DMS 273 (cell line): ENCODE measurements around the gene ABCA13.

Source experiments
- DNase-seq: peaks from one replicate; lab custom pipeline; 2025; ENCODE audit not compliant: unreplicated experiment; lab: John Stamatoyannopoulos, UW

ABCA13 gene

GRCh38 chr7:48505466-48505865 is 334.2 kb downstream of the ABCA13 start:
- no peak for DNase-seq

GRCh38 chr7:48506569-48506968 is 335.3 kb downstream of the ABCA13 start:
- DNase-seq = no peak

DNA sequence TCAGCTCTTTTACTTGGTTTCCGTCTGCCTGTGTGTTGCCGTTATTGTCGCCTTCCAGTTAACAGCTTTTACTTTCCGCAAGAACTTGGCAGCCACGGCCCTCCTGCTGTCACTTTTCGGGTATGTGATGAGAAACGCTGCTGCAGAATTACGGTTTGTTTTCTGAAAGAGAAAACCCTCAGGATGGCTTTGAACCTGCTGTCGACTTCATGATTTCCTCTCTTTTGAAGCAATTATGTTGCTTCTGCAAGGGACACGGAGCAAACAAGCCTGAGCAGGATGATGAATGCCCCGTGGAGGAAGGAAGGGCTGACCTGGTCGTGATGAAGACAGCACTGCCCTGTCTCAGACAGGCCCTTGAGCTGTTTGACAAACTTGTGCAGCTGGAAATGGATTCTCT is 339.8 kb downstream of the ABCA13 start:
- DNase-seq = peak; percentile 7

DNA sequence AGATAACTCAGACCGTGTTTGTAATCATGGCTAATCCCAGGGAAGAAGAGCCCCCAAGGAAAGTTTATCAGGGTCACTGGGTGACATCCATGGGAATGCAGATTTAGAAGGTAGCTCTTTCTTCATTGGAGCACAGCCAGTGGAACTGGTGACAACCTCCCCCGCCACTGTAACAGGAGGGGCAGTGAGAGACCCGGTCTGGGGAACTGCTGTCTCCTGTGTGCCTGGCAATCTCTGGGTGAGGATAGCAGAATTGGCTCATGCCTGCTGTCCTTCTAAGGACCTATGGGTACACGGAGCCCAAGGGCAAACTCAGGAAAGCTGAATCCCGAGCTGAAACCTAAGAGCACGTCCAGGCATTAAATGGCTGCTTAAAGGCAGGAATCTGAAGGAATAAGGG is 341.6 kb downstream of the ABCA13 start:
- no peak for DNase-seq

GRCh38 chr7:48515171-48515570 is 343.9 kb downstream of the ABCA13 start:
- DNase-seq = no peak

DNA sequence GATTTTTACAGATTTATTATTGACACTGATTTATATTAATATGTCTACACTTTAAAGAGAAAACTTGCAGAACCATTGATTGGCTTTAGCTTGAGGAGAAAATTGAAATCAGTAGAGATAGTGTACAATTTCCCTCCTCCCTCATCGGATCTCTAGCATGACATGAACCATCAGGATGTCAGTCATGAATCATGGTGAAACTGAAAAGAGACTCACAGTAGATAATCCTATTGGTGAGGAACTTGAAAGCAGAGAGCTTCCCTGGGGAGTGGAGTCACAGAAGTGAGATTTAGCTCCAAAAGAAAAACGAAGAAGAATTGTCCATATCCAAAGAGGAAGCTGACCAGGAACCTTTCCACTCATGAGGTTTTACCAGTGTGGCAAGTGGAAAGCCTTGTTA is 346.8 kb downstream of the ABCA13 start:
- no peak for DNase-seq

GRCh38 chr7:48522692-48523091 is 351.4 kb downstream of the ABCA13 start:
- no peak for DNase-seq

GRCh38 chr7:48525736-48526732 is 354.8 kb downstream of the ABCA13 start:
- DNase-seq = no peak

DNA sequence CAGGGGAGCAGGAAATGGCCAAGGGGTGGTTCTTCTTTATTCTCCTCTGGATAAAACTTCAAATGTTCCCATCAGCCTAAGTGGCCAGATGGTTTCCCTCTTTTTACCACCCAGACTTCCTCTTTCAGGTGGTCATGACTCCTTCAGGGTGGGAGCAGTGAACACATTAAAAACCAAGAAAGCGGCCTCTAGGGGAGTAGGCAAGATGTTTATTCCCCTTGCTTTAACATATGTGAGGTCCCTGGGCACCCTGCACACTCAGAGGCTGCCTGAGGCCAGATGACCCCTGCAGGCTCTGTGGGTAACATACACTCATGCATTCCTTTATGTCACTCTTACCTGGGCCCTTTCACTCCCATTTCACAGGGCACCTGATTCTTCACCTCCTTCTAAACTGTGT is 357.4 kb downstream of the ABCA13 start:
- DNase-seq = no peak

DNA sequence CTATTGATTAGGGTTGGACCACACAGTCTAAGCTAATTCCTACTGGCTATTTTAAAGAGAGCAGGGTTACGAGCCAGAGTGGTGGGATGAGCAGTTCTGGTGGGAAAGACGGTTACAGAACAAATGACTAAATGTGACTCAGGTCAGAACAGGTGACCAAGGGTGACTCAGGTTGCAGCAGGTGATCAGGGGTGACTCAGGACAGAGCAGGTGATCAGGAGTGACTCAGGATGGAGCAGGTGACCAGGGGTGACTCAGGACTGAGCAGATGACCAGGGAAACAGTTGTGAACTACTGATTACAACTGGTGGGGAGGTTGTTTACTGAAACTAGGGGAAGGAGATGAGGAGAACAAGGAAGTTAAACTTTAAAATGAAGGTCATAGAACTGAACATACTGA is 366.3 kb downstream of the ABCA13 start:
- no peak for DNase-seq

DNA sequence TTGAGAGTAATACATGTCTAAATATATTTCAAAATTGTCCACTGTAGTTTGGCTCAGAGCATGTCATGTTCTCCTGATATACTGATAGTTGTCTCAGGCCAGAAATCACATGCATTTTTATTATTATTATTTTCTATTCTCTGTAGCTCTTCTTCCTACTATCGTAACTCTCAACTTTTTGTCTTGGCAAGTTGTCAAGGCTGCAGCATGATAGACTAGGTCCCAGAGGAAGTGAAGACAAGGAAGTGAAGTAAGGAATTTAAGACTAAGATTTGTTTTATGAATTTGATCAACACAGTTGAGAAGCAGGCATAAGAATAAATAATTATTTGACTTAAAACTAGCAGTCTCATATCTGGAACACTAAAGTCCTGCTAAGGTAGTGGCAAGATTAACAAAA is 369.5 kb downstream of the ABCA13 start:
- DNase-seq = no peak

DNA sequence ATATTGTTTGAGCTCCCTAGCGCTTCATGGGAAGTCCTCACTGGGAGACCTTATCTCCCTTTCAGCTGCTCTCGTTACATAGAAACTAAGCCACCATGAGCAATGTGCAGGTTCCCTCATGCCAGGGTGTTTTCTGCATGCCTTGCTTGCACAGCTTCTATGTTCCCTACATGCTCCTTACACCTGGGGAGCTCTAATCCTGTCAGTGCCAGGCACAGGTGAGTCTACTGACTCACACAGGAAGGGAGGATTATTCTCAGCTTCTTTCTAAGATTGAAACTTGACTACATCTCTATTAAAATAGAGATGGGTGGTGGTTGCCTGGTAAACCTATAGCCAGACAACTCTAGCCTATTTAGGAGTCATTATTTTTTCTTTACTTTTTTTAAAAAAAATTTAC is 377.4 kb downstream of the ABCA13 start:
- no peak for DNase-seq

DNA sequence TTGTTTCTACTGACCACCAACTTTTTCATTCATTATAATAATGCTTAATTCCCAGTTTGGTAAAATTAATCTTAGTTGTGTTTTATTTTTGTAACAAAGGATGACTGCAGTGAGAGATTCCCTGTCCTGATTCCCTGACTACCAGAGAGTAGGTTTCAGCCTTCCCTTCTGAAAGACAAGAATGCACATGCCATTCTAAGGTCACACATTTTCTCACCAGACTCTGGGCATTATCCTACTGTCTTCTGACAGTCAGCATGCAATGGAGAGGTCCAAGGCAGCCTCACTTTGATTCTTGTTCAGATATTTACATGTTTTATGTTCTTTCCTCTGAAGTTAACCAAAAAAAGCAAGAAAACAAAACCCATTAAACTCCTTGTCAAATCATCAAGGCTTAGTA is 380.4 kb downstream of the ABCA13 start:
- no peak for DNase-seq

DNA sequence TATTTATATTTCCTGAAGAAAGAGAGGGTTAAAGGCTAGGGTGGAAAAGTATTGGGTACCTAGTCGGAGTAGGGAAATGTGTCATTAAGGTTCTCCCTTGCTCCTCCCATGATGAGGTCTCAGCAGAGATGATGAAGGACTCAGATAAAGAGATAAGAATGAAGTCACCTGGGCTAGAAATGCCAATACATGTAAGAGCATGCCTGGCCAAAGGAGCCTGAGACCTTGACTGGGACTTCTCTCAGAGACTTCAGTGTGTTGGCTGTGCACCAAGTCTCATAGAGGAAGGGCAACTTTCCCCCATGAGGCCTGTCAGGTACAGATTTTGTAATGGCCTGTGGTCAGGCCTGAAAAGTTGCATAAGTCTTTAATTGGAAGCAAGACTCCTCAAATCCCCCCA is 392.1 kb downstream of the ABCA13 start:
- no peak for DNase-seq

DNA sequence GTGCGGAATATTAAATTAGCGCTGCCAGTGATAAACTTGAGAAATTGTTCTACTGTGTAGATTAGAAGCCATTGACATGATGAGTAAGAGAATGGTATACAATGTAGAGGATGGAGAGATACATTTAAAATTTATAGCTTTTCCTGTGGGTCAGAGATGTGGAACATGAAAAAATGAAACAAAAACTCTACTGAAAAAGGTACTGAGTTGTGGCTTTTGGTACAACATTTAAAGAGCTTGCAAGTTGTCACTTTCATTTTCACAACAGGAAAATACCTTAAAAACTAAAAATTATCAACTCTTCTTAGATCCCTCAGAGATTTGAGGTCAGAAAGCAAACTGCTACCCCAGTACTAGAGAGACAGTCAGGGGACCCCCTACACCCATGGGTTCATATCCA is 404.3 kb downstream of the ABCA13 start:
- DNase-seq = no peak

GRCh38 chr7:48587475-48587874 is 416.2 kb downstream of the ABCA13 start:
- DNase-seq = no peak

- DNase-seq = no peak
These were observed 423.1 kb downstream of the ABCA13 start for GRCh38 chr7:48594349-48594748.

- DNase-seq = no peak
These were observed 424.5 kb downstream of the ABCA13 start for GRCh38 chr7:48595756-48596155.

DNA sequence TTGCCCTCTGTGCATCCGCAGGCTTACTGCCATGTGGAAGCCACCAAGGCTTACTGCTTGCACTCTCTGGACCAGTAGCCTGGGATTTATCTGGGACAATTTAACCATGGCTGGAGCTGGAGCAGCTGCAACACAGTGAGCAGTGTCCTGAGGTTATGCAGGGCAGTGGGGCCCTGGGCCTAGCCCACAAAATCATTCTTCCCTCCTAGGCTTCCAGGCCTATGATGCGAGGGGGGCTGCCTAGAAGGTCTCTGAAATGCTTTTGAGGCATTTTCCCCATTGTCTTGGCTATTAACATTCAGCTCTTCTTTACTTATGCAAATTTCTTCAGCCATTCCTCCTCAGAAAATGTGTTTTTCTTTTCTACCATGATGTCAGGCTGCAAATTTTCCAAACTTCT is 439.4 kb downstream of the ABCA13 start:
- DNase-seq = no peak

DNA sequence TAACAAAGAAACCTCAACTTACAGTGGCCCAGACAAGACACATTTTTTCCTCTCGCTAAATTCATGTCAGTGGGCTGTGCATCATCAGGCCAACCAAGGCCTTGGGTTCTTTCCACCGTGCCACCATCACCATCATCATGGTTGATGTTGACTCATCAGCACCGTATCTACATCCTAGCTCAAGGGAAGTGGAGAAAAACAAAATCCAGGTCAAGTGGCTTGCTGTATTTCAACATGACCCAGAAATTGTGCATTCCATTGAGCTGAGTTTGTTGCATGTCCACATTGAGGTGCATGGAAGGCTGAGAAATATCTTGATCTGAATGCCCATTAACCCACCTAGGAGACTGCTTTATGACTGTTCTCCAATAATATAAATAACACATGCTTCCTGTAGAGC is 440.7 kb downstream of the ABCA13 start:
- DNase-seq = no peak

DNA sequence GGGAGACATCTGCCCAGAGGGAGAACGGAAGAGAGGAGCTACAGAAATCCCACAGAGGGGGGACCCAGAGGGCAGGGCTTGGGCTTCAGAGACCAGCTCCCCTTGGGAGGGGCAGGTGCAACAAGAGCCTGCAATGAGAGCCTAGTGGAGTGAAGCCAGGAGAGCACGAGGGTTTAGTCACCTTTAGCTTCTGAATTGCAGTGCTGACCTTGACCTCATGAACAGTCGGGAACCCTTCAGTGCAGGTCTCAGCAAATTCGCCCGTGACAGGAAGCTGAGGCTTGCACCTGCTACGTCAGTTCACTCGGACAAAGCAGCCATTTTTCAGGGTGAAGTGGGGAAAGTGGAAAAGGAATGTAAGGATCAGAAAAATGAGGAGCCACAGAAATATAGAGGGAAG is 446.2 kb downstream of the ABCA13 start:
- no peak for DNase-seq

- DNase-seq = no peak
These were observed 446.7 kb downstream of the ABCA13 start for GRCh38 chr7:48617993-48618392.

DNA sequence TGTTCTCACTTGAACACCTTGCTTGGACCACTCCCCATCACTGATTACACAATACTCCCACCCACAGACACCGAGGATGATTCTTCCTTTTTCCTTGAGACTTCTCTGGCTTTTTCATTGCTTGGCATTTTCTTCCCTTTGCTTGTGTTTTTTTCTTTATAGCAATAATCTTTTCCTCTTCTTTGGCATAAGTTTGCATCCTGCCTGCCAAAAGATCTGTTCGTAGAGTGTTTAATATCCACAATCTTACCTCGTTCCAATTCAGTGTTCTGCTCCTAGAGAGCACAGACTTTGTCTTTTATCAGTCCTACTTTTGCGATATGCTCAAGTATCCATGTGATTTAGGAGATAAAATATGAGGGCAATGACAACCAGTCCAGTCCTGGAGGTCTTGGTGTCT is 449.8 kb downstream of the ABCA13 start:
- DNase-seq = no peak
